Activated CD4-positive, alpha-beta memory T cell treated with anti-CD3 and anti-CD28 coated beads for 36 hours (primary cell): ENCODE results near the gene ATP11C. TPM values are rescaled to one million over a fixed set of nuclear protein-coding genes. Genes with fewer than 3 reads are reported as not detected.
"Not testable (repeated sequence)": the region's sequence is repeated elsewhere in the genome, so short reads cannot be mapped to it uniquely, and the experiment has no call there.

Experiments
- CTCF ChIA-PET: fragments of 350-600 bp; sonication (Branson Sonifier 250); formaldehyde crosslinking; loops from one replicate; lab custom pipeline; 2021; ENCODE audit warnings: antibody characterized with exemption, inconsistent platforms; lab: Charles Lee
- POLR2A ChIA-PET: fragments of 350-600 bp; sonication (Branson Sonifier 250); formaldehyde crosslinking; loops from one replicate; lab custom pipeline; 2021; ENCODE audit warnings: antibody characterized with exemption; lab: Charles Lee
- DNase-seq: peaks from one replicate; pipeline ENCODE4 v3.0.0-alpha.2; 2020
- H3K27ac Mint-ChIP-seq: one replicate; pipeline ENCODE4 v1.8.0; 2021; ENCODE audit warnings: mixed read lengths
- H3K27me3 Mint-ChIP-seq: one replicate; pipeline ENCODE4 v1.8.0; 2021; ENCODE audit warnings: mixed read lengths
- H3K36me3 Mint-ChIP-seq: one replicate; pipeline ENCODE4 v1.8.0; 2021; ENCODE audit warnings: mixed read lengths
- H3K4me1 Mint-ChIP-seq: one replicate; pipeline ENCODE4 v1.8.0; 2021; ENCODE audit warnings: low read depth, mixed read lengths
- H3K4me3 Mint-ChIP-seq: one replicate; pipeline ENCODE4 v1.8.0; 2021; ENCODE audit warnings: mild to moderate bottlenecking, mixed read lengths
- H3K9me3 Mint-ChIP-seq: one replicate; pipeline ENCODE4 v1.8.0; 2021; ENCODE audit warnings: mixed read lengths
- intact Hi-C: fragments of 100-400 bp; cut with micrococcal nuclease; formaldehyde crosslinking; loops from one replicate; pipeline ENCODE4 v1.15.1; 2023
- total RNA-seq, 2 experiments: library from RNA; stranded (reverse); gene quantifications; one replicate each; pipeline ENCODE4 v1.2.3, GENCODE V29; 2021

ATP11C gene
- total RNA-seq = 10 to 100 TPM; 10.9 to 11.5 TPM

DNA sequence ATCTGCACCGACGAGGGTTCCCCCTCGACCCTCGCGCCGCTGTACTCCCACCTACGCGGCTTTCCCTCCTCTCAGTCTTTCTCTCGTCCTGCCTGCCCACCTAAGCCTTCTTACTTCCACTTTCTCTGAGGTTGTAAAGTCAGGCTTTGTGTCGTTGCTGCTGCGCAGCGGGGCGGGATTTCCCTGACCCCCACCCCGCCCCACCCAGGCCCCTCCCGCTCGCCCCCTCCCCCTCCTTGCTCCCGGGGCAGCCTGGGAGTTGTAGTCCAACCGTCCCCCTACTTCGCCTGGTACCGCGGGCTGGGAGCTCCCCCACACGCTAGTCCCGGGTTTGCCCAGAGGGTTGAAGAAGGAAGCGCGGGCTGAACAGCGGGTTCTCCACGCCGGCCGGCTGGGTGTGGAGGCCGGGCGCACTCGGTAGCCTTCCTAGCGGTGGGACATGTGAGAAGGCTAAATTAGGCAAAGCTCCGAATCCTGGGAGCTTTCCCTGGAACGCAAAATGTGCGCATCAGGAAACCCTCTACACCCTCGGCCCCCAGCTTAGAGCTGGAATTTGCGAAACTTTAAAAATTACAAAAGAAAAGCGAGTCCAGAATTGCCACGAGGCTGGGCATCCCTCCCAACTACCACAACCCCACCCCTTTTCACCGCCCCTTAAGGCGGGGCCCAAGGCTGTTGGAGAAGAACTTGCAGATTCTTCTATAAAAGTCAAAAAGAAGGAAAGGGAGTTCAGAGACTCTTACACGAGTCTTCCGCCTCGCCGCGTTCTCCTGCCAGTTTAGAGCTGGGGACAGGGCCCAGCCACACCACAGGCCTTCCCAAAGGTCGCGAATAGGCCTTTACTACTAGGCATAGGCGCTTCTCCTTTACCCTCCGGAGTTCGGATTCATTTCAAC lies at the start of gene ATP11C:
TSS of gene ATP11C (minus strand) at position 153 of the 896 bp plus-strand sequence. CDS start 1,011 bp downstream, outside the sequence.
- CTCF ChIA-PET = interaction anchor here (0.7 kb wide), 1 partner anchor 34 kb away, joined by 3 read pairs; no protein-coding TSS in a partner anchor
- POLR2A ChIA-PET = interaction anchor here (0.7 kb wide), 1 partner anchor 194 kb away, joined by 3 read pairs; no protein-coding TSS in a partner anchor
- Mint-ChIP-seq H3K27ac (peak within 1 kb of the TSS; percentile 86), H3K4me1 (peaks cover 16% of the 10 kb centered on the region), H3K4me3 (peak within 1 kb of the TSS; percentile 79), H3K9me3 (no peaks in the 10 kb centered on the region), H3K36me3 (no peaks in the 10 kb centered on the region), H3K27me3 (no peaks in the 10 kb centered on the region)
- peak; percentile 88 for DNase-seq
- intact Hi-C loops = loop anchor here (5.0 to 10.0 kb wide), 2 partner anchors 41 to 168 kb away; no protein-coding TSS in a partner anchor

- DNase-seq = no peak
Measured at GRCh38 chrX:139974471-139974870, 41.6 kb upstream of the ATP11C start.

DNA sequence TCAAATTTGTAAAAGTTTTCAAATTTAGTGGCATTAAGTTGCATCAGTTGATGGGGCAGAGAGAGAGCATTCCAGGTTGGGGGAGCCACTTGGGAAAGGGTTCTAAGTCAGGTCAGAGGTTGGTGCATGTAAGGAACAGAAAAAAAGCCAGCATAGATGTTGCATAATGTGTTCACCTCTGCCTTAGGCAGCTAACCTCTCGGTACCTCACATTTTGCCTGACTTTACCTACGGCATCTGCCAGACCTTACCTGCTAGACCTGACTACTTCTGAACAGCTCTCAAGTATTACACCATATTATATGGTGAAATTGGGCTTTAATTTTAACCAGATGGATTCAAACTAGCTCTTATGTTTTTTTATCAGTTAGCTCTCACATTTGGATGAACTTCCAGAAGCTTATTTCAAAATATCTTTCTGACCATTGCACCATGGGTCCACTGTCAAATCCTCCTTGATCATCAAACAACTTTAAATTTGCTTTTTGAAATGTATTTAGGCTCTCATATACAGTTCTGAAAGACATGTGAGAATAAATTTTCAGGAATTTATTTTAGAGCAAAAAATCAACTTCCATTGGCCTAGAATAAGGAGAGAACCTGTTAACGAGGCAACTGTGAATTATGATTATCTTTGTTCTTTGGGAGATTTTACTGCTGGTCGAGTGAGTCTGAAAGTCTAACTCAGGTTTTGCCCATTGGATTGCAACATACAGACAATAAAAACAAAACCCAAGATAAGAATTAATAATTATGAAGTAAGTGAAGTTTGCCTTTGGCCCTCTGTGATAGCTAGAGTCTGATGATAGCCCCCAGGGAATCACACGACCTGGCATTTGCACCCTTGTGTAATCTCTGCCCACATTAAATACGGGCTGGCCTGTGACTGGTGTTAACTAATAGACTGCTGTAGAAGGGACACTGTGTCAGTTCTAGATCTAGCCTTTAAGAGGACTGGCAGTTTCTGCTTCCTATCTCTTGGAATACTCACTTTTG lies 40.1 kb upstream of the ATP11C start:
- ChIA-PET POLR2A (no interaction called here), CTCF (no interaction called here)
- no peak for DNase-seq
- H3K9me3 Mint-ChIP-seq = no peaks in the 10 kb centered on the region
- H3K4me1 Mint-ChIP-seq = no peaks in the 10 kb centered on the region
- no peak overlapping the region for H3K27ac Mint-ChIP-seq
- intact Hi-C loops = loop anchor here (5.0 kb wide), 1 partner anchor 1196 kb away; no protein-coding TSS in a partner anchor
- H3K4me3 Mint-ChIP-seq = no peak overlapping the region
- peaks cover 8% of the 10 kb centered on the region for H3K27me3 Mint-ChIP-seq
- no peaks in the 10 kb centered on the region for H3K36me3 Mint-ChIP-seq

More at GRCh38 chrX:139974471-139974870, 41.6 kb upstream of the ATP11C start:
- intact Hi-C loops = loop anchor here (5.0 kb wide), 1 partner anchor 1197 kb away; no protein-coding TSS in a partner anchor
- peaks cover 6% of the 10 kb centered on the region for H3K27me3 Mint-ChIP-seq
- no peak overlapping the region for H3K27ac Mint-ChIP-seq
- ChIA-PET POLR2A (no interaction called here), CTCF (no interaction called here)
- H3K4me3 Mint-ChIP-seq = no peak overlapping the region
- H3K4me1 Mint-ChIP-seq = no peaks in the 10 kb centered on the region
- H3K36me3 Mint-ChIP-seq = no peaks in the 10 kb centered on the region
- no peaks in the 10 kb centered on the region for H3K9me3 Mint-ChIP-seq

- no peaks in the 10 kb centered on the region for H3K36me3 Mint-ChIP-seq
- ChIA-PET POLR2A (no interaction called here), CTCF (no interaction called here)
- no peaks in the 10 kb centered on the region for H3K9me3 Mint-ChIP-seq
- H3K27ac Mint-ChIP-seq = no peak overlapping the region
- H3K4me3 Mint-ChIP-seq = no peak overlapping the region
- intact Hi-C loops = loop anchor here (5.0 kb wide), 1 partner anchor 1195 kb away; no protein-coding TSS in a partner anchor
- no peaks in the 10 kb centered on the region for H3K4me1 Mint-ChIP-seq
- H3K27me3 Mint-ChIP-seq = peaks cover 8% of the 10 kb centered on the region
- DNase-seq = no peak
Measured at GRCh38 chrX:139972113-139972512, 39.3 kb upstream of the ATP11C start.

GRCh38 chrX:139971394-139971749 lies 38.5 kb upstream of the ATP11C start:
- H3K4me1 Mint-ChIP-seq = no peaks in the 10 kb centered on the region
- H3K9me3 Mint-ChIP-seq = no peaks in the 10 kb centered on the region
- CTCF ChIA-PET = no interaction called here
- no peak for DNase-seq
- POLR2A ChIA-PET = no interaction called here
- intact Hi-C loops = loop anchor here (5.0 kb wide), 1 partner anchor 1194 kb away; no protein-coding TSS in a partner anchor
- peaks cover 8% of the 10 kb centered on the region for H3K27me3 Mint-ChIP-seq
- no peak overlapping the region for H3K4me3 Mint-ChIP-seq
- no peaks in the 10 kb centered on the region for H3K36me3 Mint-ChIP-seq
- no peak overlapping the region for H3K27ac Mint-ChIP-seq

- no peaks in the 10 kb centered on the region for H3K36me3 Mint-ChIP-seq
- H3K27me3 Mint-ChIP-seq = peaks cover 8% of the 10 kb centered on the region
- POLR2A ChIA-PET = no interaction called here
- no peak overlapping the region for H3K4me3 Mint-ChIP-seq
- intact Hi-C loops = no loop called here
- DNase-seq = no peak
- H3K27ac Mint-ChIP-seq = no peak overlapping the region
- CTCF ChIA-PET = no interaction called here
- no peaks in the 10 kb centered on the region for H3K9me3 Mint-ChIP-seq
- H3K4me1 Mint-ChIP-seq = no peaks in the 10 kb centered on the region
Measured at GRCh38 chrX:139969286-139969685, 36.4 kb upstream of the ATP11C start.

- intact Hi-C loops = no loop called here
- Mint-ChIP-seq H3K36me3 (no peaks in the 10 kb centered on the region), H3K9me3 (peaks cover 3% of the 10 kb centered on the region), H3K4me3 (no peak overlapping the region), H3K27ac (no peak overlapping the region), H3K27me3 (peaks cover 8% of the 10 kb centered on the region), H3K4me1 (no peaks in the 10 kb centered on the region)
- CTCF ChIA-PET = interaction anchor here (1.1 kb wide), 1 partner anchor 16 kb away, joined by 3 read pairs; no protein-coding TSS in a partner anchor
- POLR2A ChIA-PET = no interaction called here
- DNase-seq = no peak
Measured at GRCh38 chrX:139967750-139968149, 34.9 kb upstream of the ATP11C start.

- Mint-ChIP-seq H3K4me3 (no peak overlapping the region), H3K36me3 (no peaks in the 10 kb centered on the region), H3K4me1 (no peaks in the 10 kb centered on the region), H3K9me3 (peaks cover 3% of the 10 kb centered on the region), H3K27ac (no peak overlapping the region), H3K27me3 (peaks cover 6% of the 10 kb centered on the region)
- DNase-seq = no peak
- ChIA-PET POLR2A (no interaction called here), CTCF (interaction anchor here (0.5 to 1.1 kb wide), 3 partner anchors 16 to 40 kb away, joined by 3 read pairs; partner anchors contain the start of gene ATP11C)
- intact Hi-C loops = no loop called here
Measured at GRCh38 chrX:139967300-139967699, 34.4 kb upstream of the ATP11C start.

- H3K27me3 Mint-ChIP-seq, H3K4me1 Mint-ChIP-seq, H3K27ac Mint-ChIP-seq, H3K4me3 Mint-ChIP-seq, POLR2A ChIA-PET, H3K9me3 Mint-ChIP-seq, intact Hi-C loops, H3K36me3 Mint-ChIP-seq: not testable (repeated sequence)
- DNase-seq = peak; percentile 9
- CTCF ChIA-PET = interaction anchor here (0.6 kb wide), 1 partner anchor 396 kb away, joined by 3 read pairs; no protein-coding TSS in a partner anchor
Measured at GRCh38 chrX:139966159-139966558, 33.3 kb upstream of the ATP11C start.

GRCh38 chrX:139965421-139965820 lies 32.6 kb upstream of the ATP11C start, which contains the start of gene CXorf66:
Gene CXorf66, minus strand, starts transcription at chrX:139965521. Its CDS starts 25 bp downstream, at chrX:139965496.
- intact Hi-C loops = no loop called here
- ChIA-PET CTCF (no interaction called here), POLR2A (no interaction called here)
- Mint-ChIP-seq H3K36me3 (no peaks in the 10 kb centered on the region), H3K4me1 (no peaks in the 10 kb centered on the region), H3K27ac (no peak within 1 kb of the TSS), H3K27me3 (peaks cover 1% of the 10 kb centered on the region), H3K9me3 (peaks cover 3% of the 10 kb centered on the region), H3K4me3 (no peak within 1 kb of the TSS)
- DNase-seq = no peak

DNA sequence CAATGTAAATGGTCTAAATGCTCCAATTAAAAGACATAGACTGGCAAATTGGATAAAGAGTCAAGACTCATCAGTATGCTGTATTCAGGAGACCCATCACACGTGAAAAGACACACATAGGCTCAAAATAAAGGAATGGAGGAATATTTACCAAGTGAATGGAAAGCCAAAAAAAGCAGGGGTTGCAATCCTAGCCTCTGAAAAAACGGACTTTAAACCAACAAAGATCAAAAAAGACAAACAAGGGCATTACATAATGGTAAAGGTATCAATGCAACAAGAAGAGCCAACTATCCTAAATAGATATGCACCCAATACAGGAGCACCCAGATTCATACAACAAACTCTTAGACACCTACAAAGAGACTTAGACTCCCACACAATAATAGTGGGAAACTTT lies 28.2 kb upstream of the ATP11C start:
- H3K4me1 Mint-ChIP-seq, H3K36me3 Mint-ChIP-seq, DNase-seq, H3K4me3 Mint-ChIP-seq, H3K9me3 Mint-ChIP-seq, CTCF ChIA-PET, intact Hi-C loops, POLR2A ChIA-PET, H3K27me3 Mint-ChIP-seq, H3K27ac Mint-ChIP-seq: not testable (repeated sequence)
